Stomach (tissue), 4 donors: ENCODE results near the gene TTLL11.

Experiments
- CTCF ChIP-seq, 7 experiments: fragments of 450-650 bp in 4 of 7; fragments of 200-600 bp in 3 of 7; sonication (generic) in 3 of 7; IDR thresholded peaks; one replicate each; pipeline ENCODE4 v1.5.1; 2016 to 2019; ENCODE audit warnings: antibody characterized with exemption in 7 of 7, control low read depth in 2 of 7, mild to moderate bottlenecking in 1 of 7
- EP300 ChIP-seq: sonication (generic); formaldehyde crosslinking; IDR thresholded peaks from one replicate; pipeline ENCODE4 v1.6.1; 2017; ENCODE audit warnings: antibody characterized with exemption
- POLR2A ChIP-seq, 4 donors: fragments of 450-650 bp; IDR thresholded peaks; one replicate each; pipeline ENCODE4 v1.6.1; 2016; ENCODE audit warnings: antibody characterized with exemption in 4 of 4, control low read depth in 2 of 4, mild to moderate bottlenecking in 1 of 4, moderate library complexity in 1 of 4
- POLR2AphosphoS5 ChIP-seq, 3 donors: sonication (generic); formaldehyde crosslinking; IDR thresholded peaks; one replicate each; pipeline ENCODE4 v1.6.1; 2016; ENCODE audit warnings: antibody characterized with exemption in 3 of 3

DNA sequence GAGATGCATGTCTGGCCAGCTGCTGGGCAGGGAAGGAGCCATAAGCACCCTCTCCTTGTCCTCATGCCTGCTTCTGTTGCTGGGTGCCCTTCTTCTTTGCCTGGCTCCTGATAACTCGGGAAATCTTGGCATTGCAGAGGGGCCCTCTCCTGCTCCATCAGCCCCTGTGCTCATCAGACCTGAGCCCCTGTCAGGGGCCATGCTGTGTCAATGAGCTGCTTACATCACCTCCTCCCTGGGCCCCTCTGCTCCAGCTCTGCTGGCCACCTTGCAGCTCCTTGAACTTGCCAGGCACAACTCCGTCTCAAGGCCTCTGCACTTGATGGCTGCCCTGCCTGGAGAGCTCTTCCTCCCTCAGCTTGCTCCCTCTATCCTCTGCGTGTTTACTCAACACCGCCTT lies 194.3 kb downstream of the TTLL11 start:
- no peak for TF ChIP-seq CTCF (IDR thresholded peaks at IDR 0.05)
- no peak for TF ChIP-seq POLR2A (IDR thresholded peaks at IDR 0.05)
- no peak for TF ChIP-seq EP300
- no peak for TF ChIP-seq POLR2AphosphoS5 (IDR thresholded peaks at IDR 0.05)
